Fibroblast of skin of right quadriceps (primary cell): ENCODE measurements around the gene TP53RK.
A peak's percentile ranks its signal among the peaks of the same experiment; 100 is the strongest.

Experiments used
- DNase-seq: peaks from one replicate; pipeline ENCODE4 v3.0.0-alpha.2; 2013

TP53RK gene

DNA sequence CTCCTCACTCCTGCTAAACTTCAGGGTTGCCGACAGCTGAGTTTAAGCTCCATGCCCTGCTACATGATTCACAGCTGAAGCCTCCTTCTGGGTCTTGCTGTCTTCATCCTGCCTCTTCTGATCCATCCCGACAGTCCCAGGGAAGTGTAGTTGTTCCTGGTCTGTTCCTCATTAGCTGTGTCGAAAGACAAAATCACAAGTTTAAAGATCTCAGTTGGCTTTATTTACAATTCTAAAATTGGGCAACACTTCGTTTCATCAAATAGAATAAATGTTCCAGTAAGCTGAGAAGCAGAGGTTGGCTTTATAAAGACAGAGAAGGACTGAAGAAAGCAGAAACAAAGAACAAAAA, 16.1 kb upstream of the TP53RK start:
- DNase-seq = peak; percentile 82

DNA sequence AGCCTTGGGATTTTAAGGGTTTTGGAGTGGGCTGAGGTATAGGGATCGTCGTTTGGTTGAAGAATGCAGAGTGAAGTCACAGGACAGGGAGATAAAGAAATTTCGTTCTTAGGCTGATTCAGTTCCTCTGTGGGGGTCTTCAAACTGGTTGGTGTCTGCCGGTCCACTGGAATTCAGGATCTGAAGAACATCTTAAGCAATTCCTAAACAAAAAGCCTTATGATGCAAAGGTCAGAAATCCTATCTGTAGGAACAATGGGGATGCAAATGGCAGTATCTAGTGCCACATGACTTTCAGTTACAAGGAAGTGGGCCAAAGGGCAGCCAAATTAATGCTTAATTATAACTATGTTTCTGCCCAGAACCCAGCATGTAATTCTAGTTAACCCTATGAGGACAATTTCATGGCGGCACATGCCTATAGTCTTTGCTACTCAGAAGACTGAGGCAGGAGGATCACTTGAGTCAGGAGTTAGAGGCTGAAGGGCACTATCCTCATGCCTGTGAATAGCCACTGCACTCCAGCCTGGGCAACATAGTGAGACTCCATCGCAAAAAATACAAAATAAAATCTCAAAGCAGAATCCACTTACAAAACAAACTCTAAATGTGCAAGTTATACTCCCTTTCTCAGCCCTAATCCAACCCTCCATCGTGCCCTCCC, 15.6 kb upstream of the TP53RK start:
- DNase-seq = peak; percentile 40

DNA sequence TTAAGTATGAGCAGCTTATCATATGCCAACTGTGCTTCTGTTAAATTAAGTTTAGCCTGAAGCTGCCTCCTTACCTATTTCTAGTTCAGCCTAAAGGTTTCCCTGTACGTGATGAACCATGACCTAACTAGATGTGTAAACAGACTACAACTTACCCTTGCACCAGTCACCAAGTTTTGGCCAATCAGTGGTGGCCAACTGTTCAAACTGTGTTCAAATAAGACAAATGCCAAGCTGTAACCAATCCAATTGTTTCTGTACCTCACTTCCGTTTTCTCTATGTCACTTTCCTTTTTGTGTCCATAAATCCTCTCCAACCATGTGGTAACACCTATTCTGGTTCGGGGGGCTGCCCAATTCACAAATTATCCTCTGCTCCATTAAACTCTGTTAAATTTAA, 14.2 kb upstream of the TP53RK start:
- no peak for DNase-seq

DNA sequence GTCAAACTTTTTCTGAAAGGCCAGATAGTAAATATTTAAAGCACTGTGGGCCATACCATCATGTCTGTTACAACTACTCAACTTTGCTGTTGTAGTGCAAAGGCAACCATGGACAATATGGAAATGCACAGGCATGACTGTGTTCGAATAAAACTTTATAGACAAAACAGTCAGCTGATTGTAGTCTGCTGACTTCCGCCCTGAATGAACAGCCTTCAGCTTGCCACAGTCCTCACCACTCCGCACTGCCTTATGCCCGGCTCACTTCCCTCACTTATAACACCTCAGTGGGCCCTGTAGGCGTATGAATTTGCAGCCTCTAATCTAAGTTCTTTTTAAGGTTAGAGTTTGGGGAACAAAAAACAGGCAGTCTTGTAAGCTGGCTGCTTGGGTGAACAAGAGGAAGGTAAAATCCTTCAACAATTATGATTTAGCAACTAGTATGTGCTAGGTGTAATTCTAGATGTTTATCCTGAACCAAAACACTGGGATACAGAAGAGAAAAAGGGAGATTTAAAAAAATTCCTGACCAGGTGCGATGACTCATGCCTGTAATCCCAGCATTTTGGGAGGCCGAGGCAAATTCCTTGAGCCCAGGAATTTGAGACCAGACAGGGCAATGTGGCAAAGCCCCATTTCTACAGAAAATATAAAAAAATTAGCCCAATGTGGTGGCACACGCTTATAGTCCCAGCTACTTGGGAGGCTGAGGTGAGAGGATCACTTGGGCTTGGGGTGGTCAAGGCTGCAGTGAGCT, 13.4 kb upstream of the TP53RK start:
- DNase-seq = no peak

DNA sequence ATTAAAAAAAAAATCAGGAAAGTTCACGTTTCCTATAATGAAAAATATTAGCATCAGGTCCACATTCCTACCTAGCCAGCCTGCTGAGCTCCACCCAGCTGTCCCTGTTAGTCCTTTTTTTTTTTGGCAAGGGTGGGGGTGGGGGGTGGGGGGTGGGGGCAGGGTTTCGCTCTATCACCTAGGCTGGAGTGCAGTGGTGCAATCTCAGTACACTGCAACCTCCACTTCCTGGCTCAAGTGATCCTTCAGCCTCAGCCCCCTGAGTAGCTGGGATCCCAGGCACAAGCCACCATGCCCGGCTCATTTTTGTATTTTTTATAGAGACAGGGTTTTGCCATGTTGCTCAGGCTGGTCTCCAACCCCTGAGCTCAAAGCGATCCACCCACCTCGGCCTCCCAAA, 12.7 kb upstream of the TP53RK start:
- DNase-seq = no peak

DNA sequence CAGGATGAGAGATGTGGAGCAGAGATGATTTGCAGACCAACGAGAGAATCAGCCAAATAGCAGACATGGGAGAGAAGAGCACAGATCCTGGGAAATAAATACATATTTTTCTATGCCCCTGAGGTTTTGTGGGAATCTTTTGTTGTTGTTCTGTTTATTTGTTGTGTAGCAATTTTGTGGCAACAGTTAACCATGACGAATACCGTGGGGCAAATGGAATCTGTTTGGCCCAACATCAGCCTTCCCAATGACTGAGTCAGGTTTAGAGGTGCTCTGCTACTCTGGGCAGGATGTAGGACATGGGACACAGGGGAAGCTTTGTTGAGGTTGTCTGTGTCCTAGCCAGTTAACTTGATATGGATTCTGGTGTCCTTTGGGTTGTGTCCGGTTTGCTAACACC, 12.3 kb upstream of the TP53RK start:
- peak; percentile 18 for DNase-seq

DNA sequence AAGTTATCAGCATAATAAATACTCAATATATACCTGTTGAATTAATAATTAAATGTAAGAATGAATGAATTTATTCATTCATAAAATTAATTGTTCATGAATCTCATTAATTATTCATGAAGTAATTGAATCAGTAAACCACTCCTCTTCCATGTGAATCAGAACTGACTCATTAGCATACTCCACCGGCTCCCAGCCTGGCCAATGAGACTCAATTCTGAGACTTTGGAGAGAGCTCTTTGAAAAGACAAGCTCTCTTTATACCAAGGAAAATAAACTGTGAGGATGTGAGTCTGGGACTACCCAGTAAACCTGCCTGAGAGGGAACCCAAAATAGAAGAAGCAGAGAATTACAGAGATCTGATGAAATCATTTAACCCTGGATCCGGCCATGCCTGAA, 11.8 kb upstream of the TP53RK start:
- DNase-seq = no peak

DNA sequence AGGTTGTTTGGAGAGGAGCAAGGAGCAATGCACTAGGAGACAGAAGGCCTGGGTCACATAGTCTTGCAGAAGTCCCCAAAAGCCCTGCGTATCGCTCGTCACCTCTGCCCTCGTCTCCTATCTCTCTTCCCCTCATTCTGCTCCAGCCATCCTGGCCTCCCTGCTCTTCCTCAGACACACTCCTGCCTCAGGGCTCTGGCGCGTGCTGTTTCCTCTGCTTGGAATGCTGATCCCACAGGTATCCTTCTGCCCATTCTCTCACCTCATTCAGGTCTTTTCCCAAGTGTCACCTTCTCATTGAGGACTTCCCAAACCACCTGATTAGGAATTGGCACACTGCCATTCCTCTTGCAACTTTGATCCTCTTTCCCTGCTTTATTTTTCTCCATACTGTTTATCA, 11.2 kb upstream of the TP53RK start:
- DNase-seq = no peak

DNA sequence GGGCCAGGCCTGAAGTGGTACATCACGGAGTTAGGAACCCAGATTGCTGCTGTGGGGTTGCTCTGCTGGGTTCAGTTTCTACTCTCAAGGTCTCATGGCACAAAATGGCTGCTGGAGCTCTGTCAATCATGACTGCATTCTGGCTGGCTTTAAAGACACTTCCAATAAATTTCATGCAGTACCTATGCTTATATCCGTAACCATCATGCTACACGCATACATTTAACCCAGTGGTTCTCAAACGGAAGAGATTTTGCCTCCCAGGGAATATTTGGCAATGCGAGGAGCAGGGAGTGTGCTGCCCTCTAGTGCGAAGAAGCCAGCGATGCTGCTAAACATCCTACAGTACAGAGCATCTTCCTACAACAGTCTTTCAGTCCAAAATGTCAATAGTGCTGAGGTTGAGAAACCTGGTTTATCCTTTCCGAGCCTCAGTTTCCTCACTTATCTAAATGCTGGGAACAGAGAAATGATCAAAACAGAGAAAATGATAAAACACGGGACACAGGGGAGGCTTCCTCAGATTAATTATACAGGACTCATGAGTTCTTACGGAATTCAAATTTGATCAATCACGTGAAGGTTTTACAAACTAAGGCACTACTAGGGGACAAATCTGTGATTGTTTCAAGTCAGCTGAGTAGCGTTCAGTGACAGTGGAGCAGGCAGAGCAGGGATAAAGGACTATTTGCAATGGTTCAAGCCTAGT, 10.6 kb upstream of the TP53RK start:
- DNase-seq = peak; percentile 38

DNA sequence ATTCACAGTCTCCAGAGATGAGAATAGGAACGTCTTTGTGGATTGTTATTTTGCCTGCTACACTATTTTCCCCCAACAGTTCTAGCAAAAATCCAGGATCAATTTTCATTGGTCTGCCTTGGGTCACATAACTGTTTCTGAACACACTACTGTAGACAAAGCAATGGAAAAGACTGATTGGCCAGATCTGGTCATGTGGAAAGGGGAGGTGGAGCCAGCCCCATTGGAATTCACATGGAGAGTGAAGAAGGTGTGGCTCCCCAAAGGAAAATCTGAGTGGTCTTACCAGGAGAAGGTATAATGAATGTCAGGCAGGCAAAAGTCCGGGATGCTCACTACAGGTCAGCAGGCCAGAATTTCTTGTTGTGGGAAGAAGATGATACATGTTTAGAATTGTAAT, 9.5 kb upstream of the TP53RK start:
- DNase-seq = no peak

DNA sequence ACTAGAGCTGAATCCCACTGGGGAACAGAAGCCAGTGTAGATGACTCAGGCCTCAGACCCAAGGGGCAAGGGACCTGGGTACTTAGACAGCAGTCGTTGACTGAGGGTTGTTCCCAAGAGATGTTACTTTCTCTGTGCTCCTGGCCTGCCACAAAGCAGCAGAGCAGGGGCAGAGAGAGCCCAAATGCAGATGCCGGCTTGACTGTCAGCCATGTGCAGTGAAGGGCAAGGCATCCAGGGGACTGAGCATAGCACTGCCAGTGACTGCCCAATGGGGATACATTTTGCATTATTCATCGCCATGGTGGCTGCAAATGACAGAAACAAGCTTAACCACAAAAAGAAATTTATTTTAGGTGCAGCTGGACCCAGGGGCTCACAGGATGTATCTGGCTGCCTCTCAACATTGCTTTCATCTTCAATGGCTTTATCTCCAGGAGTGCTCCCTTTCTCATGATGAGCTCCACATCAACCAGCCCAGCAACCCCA, 7.6 kb upstream of the TP53RK start:
- no peak for DNase-seq

DNA sequence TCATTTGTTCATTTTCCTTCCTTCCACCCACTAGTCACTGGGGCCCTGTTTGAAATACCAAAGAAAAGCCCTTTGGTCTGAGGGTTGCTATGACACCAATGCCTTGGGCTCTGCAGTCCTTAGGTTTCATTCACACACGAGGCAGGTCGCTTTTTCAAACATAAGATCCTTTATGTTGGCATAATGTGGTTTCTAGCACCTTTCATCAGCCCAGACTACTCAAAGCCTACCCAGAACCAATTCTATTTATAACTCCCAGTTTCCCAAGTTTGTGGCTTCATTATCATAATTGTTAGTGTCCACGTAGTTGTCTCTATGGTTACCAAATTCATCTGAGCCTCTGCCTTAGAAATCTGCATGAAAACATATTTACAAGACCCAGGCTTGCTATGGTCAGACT, 6.6 kb upstream of the TP53RK start:
- peak; percentile 65 for DNase-seq

DNA sequence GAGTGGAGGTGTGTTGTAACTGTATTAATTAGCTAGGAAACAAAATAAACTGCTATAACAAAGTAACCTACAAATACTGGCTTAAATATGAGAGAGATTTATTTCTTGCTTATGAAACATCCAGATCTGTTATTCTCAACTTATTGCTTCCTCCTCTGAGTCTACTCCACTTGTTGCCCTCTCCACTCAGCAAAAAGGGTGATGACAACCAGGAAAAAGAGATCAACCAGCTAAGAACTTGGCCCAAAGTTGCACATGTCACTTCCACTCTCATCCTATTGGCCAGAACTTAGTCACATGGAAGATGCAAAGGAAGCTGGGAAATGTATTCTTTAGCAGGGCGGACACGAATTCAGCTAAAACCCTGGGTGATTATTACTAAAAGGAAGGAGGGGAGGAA, 5.2 kb upstream of the TP53RK start:
- DNase-seq = peak; percentile 42

DNA sequence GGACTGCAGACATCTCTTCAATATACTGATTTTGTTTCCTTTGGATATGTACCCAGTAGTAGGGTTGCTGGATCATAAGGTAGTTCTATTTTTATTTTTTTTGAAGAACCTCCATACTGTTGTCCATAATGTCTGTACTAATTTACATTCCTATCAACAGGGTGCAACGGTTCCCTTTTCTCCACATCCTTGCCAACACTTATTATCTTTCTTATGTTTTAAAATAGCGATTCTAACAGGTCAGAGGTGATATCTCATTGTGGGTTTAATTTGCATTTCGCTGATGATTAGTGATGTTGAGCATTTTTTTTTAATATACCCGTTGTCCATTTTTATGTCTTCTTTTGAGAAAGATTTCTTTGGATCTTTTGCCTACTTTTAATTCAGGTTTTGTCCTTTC, 2.0 kb upstream of the TP53RK start:
- no peak for DNase-seq

DNA sequence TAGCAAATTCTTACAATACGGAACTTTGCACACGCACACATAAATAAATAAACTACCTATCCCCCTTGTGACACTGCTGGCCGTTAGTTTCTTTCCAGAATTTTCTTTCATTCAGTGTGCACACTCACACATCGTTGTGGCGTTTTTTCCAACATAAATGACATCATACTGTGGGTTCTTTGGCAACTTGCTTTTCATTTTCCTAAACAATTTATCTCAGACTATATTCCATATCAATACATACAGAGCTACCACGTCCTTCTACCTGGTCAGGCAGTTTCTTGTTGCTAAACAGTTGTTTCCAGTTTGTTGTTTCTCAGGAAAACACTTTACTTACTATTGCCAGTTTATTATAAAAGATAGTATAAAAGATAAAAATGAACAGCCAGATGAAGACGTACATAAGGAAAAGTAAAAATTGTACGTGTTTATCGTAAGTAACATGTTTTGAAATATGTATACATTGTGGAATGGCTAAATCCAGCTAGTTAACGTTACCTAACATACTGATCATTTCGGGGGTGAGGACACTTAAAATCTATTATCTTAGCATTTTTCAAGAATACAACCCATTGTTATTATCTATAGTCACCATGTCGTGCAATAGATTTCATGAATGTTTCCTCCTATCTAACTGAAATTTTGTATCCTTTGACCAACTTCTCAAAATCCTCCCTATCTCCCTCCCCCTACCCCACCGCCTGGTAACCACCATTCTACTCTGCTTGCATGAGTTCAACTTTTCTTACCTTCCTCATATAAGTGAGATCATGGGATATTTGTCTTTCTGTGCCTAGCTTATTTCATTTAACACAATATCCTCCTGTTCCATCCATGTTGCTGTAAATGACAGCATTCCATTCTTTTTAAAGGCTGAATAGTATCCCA, 1.2 kb upstream of the TP53RK start:
- DNase-seq = no peak

DNA sequence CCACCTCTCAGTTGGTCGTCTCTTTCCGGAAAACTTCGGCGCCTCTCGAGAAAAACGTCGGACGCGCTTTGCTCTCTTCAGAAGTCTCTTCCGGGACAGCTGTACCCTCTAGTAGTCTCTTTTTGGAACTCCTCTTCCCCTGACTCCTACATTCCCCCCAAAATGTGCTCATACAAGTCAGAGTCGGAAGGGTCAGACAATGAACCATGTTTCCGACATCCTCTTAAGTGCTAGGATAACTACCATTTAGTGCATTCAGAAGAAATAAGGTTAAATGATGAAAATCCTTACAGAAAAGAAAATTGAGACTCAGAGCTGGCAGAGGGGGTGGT, 476 bp upstream of the TP53RK start:
- no peak for DNase-seq

DNA sequence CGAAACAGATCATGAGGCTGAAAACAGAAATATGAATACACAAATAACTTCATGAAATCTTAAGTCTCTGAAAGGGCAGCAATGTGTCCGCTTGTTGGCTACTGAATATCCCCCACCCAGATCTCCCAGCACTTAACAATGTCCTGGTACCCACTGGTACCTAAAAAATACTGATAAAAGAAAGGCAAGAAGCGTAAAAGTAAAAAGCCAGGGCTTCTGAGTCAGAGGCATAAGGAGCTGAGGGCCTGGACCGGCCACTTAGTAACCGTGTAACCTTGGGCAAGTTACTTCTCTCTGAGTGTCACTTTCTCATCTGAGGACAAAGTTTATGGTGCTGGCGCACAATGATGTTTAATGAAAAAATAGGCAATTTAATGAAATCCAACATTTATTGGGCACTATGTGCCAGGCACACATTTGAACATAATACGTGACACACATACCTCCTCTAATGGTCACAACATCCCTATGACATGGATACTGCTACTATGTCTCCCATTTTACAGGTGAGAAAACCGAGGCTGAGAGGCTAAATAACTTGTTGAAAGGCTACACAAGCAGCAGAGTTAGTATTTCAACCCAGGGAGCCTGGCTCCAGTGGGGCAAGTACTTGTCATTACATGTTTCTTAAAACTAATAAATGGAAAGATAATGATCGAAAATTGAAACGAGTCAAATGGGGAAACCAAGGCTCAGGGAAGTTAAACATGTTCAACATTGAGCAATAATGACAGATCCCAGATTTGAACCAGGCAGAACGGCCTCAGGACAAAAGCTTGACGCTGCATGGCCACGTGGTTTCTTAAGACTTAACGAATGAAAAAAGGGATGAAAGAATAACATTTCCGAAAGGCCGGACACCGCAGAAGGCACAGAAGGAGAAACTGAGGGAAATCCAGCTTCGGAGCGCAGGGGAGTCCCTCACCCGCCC, 828 bp downstream of the TP53RK start:
- peak; percentile 36 for DNase-seq

DNA sequence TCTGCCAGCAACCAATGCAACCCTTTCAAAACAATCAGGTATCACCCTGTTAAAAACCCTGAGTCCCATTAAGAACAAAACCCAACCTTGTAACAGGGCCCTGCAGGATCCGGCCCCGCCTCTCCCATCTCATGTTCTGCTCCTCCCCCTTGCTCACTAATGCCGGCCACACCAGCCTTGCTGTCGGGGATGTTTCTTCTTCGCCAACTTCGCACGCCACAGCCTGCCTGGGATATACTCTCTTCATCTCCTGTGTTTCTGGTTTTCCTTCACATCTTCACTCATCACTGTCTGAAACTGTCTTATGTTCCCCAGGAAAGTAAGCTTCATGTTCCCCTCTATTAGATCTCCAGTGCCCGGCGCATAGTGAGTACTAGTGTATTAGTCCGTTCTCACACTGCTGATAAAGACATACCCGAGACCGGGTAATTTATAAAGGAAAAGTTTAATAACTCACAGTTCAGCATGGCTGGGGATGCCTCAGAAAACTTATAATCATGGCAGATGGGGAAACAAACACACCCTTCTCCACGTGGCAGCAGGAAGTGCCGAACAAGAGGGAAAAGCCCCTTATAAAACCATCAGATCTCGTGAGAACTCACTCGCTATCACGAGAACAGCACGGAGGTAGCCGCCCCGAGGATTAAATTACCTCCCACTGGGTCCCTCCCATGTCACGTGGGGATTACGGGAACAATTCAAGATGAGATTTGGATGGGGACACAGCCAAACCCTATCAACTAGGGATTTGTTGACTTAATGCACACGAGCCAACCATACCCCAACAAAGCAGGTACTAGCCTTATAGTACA, 5.1 kb downstream of the TP53RK start:
- peak; percentile 77 for DNase-seq

DNA sequence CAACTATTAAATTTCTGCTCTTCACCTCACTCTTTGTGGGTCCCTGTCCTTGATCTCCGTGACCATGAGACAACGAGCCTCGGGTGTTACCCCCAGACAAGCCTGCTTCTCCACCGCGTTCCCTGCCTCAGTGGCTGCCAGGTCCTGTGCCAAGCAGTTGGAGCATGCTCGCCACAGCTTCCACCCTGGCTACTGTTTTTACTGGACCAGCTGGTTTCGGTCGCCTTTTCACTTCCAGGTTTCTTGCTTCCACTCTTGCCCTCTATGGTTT, 5.6 kb downstream of the TP53RK start:
- DNase-seq = no peak

DNA sequence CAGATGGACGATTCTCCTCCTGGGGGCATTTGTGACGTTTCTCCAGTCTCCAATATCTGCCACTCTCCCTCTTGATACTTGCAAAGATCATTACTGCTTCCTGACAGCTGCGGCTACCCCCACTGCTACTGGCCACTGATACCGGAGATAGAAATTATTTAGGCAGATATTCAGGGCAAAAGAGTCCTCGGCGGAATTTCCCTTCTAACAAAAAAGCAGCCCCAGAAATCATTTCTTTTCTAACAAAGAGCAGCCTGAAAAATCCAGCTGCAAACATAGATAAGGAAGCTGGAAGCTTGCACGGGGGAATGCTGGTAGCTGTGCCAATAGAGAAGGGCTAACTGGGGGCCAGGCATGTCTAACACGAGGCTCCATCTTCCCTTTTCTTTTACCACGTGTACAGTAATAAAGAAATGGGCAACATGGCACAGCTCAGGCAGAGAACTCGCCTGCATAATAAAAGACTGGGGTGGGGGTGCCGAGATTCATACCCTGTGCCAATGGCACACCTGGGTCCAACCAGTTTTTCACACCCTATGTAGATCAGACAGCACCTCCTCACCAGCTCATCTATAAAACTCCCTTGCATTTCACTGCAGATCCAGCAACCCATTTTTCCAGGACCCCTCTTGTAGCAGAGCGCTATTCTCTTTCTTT, 6.1 kb downstream of the TP53RK start:
- no peak for DNase-seq
